GM18870 (cell line): ENCODE results near the gene CGREF1.
"Not testable (repeated sequence)": the region's sequence is repeated elsewhere in the genome, so short reads cannot be mapped to it uniquely, and the experiment has no call there.

Experiments
- ATAC-seq: cut with Tn5 transposase; IDR thresholded peaks from one replicate; pipeline ENCODE4 v1.9.1; 2021; ENCODE audit warnings: moderate library complexity; ENCODE audit not compliant: unreplicated experiment

The CGREF1 gene

DNA sequence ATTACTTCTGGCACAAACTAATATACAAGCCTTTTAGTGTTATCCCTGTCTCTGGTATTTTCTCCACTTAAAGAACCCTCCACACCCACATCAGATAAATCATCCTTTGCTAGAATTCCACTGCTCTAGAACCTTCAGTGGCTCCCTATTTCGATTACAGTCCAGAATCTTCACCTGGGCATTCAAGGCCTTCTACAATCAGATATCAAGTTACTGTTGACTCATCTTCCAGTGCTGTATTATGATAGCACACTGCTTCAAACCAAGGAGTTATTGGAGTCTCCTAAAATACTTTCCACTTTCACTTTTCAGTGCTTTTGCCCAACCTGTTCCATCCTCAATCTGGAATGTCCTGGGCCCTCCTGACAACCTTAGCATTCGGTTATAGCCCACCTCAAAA lies 3.4 kb downstream of the CGREF1 start:
- ATAC-seq: no peak

DNA sequence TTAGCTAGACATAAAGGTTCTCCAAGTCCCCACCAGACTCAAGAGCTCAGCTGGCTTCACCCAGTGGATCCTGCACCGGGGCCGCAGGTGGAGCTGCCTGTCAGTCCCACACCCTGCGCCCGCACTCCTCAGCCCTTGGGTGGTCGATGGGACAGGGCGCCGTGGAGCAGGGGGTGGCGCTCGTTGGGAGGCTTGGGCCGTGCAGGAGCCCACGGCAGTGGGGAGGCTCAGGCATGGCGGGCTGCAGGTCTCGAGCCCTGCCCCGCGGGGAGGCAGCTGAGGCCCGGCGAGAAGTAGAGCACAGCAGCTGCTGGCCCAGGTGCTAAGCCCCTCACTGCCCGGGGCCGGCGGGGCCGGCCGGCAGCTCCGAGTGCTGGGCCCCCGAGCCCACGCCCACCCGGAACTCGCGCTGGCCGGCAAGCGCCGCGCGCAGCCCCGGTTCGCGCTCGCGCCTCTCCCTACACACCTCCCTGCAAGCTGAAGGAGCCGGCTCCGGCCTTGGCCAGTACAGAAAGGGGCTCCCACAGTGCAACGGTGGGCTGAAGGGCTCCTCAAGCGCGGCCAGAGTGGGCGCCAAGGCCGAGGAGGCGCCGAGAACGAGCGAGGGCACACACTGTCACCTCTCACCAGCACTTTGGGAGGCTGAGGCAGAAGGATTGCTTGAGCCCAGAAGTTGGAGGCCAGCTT lies 7.4 kb downstream of the CGREF1 start:
- ATAC-seq: not testable (repeated sequence)

DNA sequence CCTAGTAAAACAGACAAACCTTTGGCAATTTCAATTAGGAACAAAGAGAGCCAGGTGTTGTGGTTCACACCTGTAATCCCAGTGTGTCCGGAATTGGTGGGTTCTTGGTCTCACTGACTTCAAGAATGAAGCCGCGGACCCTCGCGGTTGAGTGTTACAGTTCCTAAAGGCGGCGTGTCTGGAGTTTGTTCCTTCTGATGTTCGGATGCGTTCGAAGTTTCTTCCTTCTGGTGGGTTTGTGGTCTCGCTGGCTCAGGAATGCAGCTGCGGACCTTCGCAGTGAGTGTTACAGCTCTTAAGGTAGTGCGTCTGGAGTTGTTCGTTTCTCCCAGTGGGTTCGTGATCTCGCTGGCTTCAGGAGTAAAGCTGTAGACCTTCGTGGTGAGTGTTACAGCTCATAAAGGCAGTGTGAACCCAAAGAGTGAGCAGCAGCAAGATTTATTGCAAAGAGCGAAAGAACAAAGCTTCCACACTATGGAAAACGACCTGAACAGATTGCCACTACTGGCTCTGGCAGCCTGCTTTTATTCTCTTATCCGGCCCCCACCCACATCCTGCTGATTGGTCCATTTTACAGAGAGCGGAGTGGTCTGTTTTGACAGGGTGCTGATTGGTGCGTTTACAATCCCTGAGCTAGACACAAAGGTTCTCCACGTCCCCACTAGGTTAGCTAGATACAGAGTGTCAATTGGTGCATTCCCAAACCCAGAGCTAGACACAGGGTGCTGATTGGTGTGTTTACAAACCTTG lies 8.2 kb downstream of the CGREF1 start:
- not testable (repeated sequence) for ATAC-seq

DNA sequence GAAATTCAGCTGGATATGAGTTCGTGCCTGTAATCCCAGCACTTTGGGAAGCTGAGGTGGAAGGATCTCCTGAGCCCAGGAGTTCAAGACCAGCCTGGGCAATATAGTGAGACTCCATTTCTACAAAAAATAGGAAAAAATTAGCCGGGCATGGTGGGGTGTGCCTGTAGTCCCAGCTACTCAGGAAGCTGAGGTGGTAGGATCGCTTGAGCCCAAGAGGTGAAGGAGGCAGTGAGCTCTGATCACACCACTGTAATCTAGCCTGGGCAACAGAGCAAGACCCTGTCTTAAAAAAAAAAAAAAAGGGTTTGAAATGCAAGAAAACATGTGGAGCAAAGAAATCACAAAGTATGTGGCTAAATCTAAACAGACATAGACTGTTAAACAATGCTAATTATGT lies 9.8 kb downstream of the CGREF1 start:
- no peak for ATAC-seq

DNA sequence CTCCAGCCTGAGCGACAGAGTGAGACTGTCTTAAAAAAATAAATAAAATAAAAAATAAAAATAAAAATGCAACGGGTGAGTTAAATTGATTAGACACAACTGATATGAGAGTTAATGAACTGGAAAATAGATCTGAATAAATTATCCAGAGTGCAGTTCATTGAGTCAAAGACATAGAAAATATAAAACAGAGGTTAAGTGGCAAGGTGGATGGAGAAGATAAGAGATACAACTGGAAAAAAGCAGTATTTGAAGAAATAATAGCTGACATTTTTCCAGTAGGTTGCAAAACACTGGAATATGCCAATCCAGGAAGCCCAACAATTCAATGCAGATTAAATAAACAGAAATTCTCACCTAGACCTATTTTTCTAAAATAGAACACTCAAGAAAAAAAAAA lies 10.7 kb downstream of the CGREF1 start:
- no peak for ATAC-seq

DNA sequence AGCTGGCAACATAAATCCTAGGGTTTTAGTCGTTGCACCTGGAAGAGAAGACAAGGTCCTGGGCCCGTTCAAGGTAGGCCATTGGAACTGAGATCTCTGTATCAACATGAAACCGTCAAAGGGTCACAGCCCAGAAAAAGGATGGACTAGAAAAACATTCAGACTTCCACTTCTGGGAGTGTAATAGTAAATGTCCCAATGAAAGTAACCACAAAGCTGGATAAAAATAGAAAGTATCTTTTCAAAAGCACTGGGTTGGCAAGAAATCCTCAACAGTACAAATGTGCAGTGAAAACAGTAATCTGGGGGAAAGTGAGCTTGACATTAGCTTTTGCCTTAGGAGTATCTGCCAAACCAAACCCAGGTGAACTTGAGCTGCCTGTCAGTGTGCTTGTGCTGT lies 12.9 kb downstream of the CGREF1 start:
- no peak for ATAC-seq

- ATAC-seq: no peak
Observed at GRCh38 chr2:27102329-27102728, 16.6 kb downstream of the CGREF1 start.

DNA sequence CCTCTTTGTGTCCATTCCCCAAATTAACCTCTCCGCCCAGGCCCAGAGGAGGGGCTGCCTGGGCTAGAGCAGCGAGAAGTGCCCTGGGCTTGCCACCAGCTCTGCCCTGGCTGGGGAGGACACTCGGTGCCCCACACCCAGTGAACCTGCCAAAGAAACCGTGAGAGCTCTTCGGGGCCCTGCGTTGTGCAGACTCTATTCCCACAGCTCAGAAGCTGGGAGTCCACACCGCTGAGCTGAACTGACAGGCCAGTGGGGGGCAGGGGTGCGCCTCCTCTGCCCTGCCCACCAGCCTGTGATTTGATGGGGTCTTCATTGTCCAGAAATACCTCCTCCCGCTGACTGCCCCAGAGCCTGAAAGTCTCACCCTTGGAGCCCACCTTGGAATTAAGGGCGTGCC lies 18.9 kb downstream of the CGREF1 start:
- ATAC-seq: no peak

GRCh38 chr2:27099334-27099955 lies 19.5 kb downstream of the CGREF1 start:
- no peak for ATAC-seq

- no peak for ATAC-seq
Observed at GRCh38 chr2:27097341-27097740, 21.6 kb downstream of the CGREF1 start.

DNA sequence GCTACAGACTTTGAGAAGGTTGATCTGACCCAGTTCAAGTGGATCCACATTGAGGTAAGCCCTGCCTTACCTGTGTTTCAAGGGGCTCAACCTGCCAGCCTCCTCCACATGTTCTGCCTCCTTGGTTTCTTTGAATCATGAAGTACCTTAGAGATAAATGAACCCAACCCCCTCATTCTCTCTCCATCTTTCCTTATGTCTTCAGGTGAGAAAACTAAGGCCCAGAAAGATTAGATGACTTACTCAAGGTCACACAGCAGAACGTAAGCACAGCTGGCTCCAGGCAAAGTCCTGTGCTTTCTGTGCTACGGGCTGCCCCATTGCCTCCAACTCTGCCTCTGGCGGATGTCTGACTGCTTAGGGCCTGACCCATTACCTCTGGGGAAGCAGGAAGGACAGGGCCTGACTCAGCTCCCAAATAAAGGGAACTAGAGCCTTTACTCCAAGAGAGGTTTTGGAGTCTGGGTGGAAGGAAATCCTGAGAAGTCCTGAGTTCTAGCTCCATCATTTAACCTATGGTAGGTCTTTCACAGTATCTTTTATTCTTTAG lies 22.1 kb downstream of the CGREF1 start:
- no peak for ATAC-seq

- ATAC-seq: no peak
Observed at GRCh38 chr2:27095745-27096651, 22.9 kb downstream of the CGREF1 start.

GRCh38 chr2:27095427-27095744 lies 23.5 kb downstream of the CGREF1 start:
- no peak for ATAC-seq

- ATAC-seq: no peak
Observed at GRCh38 chr2:27094353-27094984, 24.5 kb downstream of the CGREF1 start.

- no peak for ATAC-seq
Observed at GRCh38 chr2:27093430-27094352, 25.2 kb downstream of the CGREF1 start.

- ATAC-seq: no peak
Observed at GRCh38 chr2:27092696-27093429, 26.1 kb downstream of the CGREF1 start.

DNA sequence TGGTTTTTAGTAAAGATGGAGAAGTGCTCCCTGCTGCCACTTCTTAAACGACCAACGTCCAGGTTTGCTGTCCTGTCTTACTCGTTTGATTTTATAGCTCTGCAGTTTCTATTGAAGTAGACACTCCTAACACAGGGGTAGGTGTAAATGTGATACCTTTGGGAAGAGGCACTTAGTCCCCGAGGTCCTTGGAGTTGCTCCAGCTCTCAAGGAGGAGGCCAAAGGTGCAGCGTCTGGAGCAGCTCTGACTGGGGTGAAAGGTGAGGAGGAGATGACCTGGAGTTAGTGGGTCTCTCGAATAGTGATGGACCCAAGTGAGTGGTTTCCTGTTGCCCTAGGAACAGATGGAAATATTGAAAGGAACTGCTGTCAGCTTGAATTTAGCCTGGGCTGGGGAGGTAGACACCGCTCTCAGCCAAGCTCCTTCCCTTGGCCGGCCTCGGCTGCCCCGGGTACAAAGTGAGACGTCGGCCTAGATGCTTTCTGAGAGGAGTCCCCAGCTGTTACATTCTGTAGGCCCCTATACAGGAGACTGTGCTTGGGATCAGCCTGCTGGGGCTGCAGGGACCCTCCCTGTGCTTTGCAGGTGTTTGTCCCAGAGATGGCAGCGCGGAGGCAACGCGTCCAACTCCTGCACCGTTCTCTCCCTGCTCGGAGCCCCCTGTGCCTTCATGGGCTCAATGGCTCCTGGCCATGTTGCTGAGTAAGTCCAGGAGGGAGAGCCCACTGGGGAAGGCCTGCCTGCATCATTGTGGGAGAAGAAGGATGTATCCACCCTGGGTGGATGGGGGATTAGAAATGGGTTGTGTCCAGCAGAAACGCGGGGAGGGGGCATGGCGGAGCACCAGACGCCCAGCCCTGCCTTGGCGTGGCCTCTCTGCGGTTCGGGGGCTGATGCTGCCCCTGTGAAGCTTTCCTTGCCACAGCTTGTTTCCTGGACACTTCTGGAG lies 26.9 kb downstream of the CGREF1 start:
- ATAC-seq: no peak
